Right cardiac atrium (tissue), 5 donors: Measurements from ENCODE around the gene KRT23. TPM values are rescaled to one million over a fixed set of nuclear protein-coding genes. Genes with fewer than 3 reads are reported as not detected.
A peak's percentile ranks its signal among the peaks of the same experiment; 100 is the strongest.

Source experiments
- ATAC-seq, 2 donors: fragments of 200-7000 bp; cut with Tn5 transposase; one replicate each; pipeline versions ENCODE4 v1.8.0 to v1.9.1; 2020; ENCODE audit warnings: moderate library complexity in 2 of 2, mild to moderate bottlenecking in 1 of 2
- DNase-seq, 3 donors: peaks; one replicate each; pipeline ENCODE4 v3.0.0-alpha.2; 2020
- H3K27ac ChIP-seq: one replicate; pipeline ENCODE4 v1.5.1; 2013; ENCODE audit warnings: mild to moderate bottlenecking, low read length, control low read depth, moderate library complexity
- H3K27me3 ChIP-seq: one replicate; pipeline ENCODE4 v1.6.1; 2013; ENCODE audit not compliant: control insufficient read depth, insufficient read depth
- H3K4me1 ChIP-seq: one replicate; pipeline ENCODE4 v1.6.1; 2013; ENCODE audit warnings: low read length; ENCODE audit not compliant: control insufficient read depth, insufficient read depth
- H3K4me3 ChIP-seq: one replicate; pipeline ENCODE4 v1.5.1; 2013; ENCODE audit warnings: low read length, control low read depth
- H3K9me3 ChIP-seq: one replicate; pipeline ENCODE4 v1.6.1; 2013; ENCODE audit warnings: low read length; ENCODE audit not compliant: control insufficient read depth
- WGBS: extraction: QIAGEN DNeasy Blood & Tissue Kit; methylation state at CpG from one replicate; pipeline ENCODE4 v1.1.7; 2013; 5-methylcytosine and 5-hydroxymethylcytosine counted together
- intact Hi-C, 4 donors: fragments of 100-400 bp; cut with DNase I; formaldehyde crosslinking; loops; one replicate each; pipeline versions ENCODE4 v1.11.0 to v1.14.0; 2022 to 2023
- polyA plus RNA-seq: library from polyadenylated mRNA; stranded (reverse); fragments of 200-250 nt; gene quantifications from one replicate; pipeline ENCODE4 v1.2.3, GENCODE V29; 2013
- total RNA-seq, 4 donors: library from RNA; stranded (reverse); fragmentation: NEBNext Ultra II Directional; extraction: Animal tissue kit (Norgen Biotek cat#: 25700); gene quantifications; one replicate each; pipeline ENCODE4 v1.2.1, GENCODE V29; 2021
- donor health status: healthy with polysubstance abuse.
- donor health status: DM: no; HTN: yes; CAD: no.
- donor health status: DM: no; HTN: no; CAD: no.
- donor health status: DM: no; HTN: yes; CAD: no; lungs with severe emphysema.
- donor health status: DM: yes; HTN: yes; CAD: no.

KRT23 gene
- total and polyA plus RNA-seq, 5 donors, result not detected

DNA sequence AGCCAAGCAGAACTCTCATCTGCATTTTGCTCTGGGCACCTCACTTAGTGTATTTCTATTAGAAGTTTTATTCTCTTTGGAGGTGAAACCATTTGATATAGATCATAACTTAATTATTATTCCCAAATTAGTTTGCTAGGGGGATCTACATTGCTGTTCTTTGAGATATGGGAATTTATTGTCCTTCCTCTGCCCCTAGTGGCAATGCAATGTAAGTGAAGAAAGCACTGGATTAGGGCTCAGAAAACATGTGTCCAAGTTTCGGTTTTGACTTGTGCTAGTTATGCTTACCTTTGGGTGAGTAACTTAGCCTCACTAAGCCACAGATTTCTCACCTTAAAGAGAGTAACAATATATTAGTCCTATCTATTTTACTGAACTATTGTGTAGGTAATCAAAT is 26.4 kb upstream of the KRT23 start:
- no peaks in the 10 kb centered on the region for H3K4me1 ChIP-seq
- intact Hi-C loops, result no loop called here
- no peak for DNase-seq
- no peak overlapping the region for H3K4me3 ChIP-seq
- no peak overlapping the region for H3K27ac ChIP-seq
- WGBS, result 60% methylated on average over 1 of the region's 1 CpG
- H3K27me3 ChIP-seq, result no peaks in the 10 kb centered on the region
- no peaks in the 10 kb centered on the region for H3K9me3 ChIP-seq
- no peak for ATAC-seq

DNA sequence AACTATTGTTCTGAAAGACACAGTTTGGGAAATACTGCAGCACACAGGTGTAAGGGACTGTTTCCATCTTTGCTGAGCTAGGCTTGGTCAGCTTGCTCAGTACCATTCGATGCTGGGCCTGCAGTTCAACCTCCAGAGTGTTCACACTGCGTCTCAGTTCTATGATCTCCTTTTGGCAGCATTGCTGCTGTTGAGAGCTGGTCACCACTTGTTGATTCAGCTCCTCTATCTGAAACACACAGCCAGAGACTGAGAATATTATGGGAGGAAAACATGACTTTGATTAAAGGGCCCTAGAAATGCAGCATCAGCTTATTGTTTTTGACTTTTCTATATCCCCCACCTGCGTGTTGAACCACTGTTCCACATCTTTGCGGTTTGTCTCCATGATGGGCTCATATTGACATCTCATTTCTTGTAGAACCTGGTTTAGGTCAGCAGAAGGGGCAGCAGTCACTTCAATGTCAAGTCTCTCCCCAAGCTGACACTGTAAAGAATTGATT is 24.7 kb upstream of the KRT23 start:
- Histone ChIP-seq H3K4me1 (no peaks in the 10 kb centered on the region), H3K4me3 (no peak overlapping the region), H3K27me3 (no peaks in the 10 kb centered on the region), H3K9me3 (no peaks in the 10 kb centered on the region), H3K27ac (no peak overlapping the region)
- WGBS, result 87% methylated on average over 4 of the region's 4 CpGs
- DNase-seq (no peak), ATAC-seq (no peak)
- intact Hi-C loops, result no loop called here

DNA sequence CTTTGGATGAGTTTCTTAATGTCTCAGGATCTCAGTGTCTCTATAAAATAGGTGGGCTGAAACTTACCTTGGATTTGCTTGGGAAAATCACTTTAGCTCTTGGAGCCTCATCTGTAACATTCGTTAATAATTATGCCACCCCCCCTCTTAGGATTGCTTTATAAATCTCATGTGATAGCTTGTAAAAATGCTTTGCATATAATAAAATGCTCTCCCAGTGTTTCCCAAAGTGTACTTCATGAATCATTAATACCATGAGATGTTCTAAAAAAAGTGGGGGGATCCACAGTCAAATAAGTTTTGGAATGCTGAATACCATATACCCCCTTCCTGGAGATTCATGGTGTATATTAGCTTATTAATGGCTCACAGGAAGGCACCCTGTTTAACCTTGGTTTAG is 24.1 kb upstream of the KRT23 start:
- Histone ChIP-seq H3K4me1 (no peaks in the 10 kb centered on the region), H3K4me3 (no peak overlapping the region), H3K9me3 (no peaks in the 10 kb centered on the region), H3K27me3 (no peaks in the 10 kb centered on the region), H3K27ac (no peak overlapping the region)
- 84% methylated on average over 1 of the region's 1 CpG for WGBS
- ATAC-seq, result no peak
- no peak for DNase-seq
- intact Hi-C loops, result no loop called here

DNA sequence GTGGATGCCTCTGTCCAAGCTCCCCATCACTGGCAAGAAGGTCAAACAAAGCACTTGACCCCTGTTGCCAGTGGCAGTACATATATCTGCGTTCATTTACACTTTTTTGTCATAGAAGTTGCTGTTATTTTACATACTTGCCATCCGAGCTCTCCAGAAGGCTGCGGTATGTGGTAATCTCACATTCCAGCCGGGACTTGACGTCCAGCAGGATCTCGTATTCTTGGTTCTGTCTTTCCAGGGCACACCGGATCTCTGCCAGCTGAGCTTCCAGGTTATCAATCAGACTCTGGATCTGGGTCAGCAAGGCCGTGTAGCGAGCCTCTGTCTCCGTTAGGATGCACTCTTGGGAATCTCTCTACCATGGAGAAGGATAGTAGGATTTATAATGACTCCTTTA is 22.7 kb upstream of the KRT23 start:
- intact Hi-C loops, result no loop called here
- DNase-seq, result peak in 1 of 3 donors; percentile 45
- Histone ChIP-seq H3K9me3 (no peaks in the 10 kb centered on the region), H3K4me3 (no peak overlapping the region), H3K27ac (no peak overlapping the region), H3K4me1 (no peaks in the 10 kb centered on the region), H3K27me3 (no peaks in the 10 kb centered on the region)
- ATAC-seq, result no peak
- 42% methylated on average over 10 of the region's 10 CpGs for WGBS

DNA sequence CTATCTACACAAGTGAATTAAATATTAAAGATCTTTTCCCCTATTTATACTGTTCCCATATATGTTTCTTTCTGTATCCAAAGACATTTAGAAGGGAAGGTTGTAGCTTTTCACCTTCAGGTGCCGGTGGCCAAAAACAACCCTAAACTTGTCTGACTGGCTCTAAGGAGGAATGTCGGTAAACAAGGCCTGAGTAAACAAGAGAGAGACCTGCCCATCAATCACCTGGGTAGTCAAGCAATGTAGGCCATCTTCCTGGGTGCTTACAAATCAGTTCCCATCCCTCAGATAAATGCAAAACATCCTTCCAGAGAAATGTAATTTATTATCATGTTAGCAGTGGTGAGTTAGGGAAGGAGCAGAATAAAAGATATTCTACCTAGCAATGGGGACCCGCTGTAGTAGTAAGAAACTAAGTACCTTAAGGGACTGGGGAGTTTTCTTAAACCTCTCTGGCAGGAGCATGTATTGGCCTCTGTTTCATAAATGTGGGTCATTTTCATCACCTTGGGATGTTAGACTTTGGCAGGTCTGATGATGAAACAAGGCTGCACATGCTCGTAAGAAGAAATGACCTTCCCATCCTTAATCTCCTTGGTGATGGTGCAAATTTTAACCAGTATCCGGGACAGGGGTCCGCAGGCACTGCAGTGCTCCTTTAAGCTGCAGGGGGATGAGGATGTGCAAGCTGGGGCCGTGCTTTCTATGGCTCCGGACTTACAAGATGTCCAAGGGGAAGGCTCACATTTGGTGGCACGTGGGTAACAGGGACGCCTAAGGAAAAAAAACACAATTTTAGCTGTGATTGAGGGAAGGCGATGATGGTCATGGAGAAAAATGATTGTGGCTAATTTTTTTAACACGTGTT is 20.9 kb upstream of the KRT23 start:
- ATAC-seq (no peak), DNase-seq (no peak)
- intact Hi-C loops, result no loop called here
- no peaks in the 10 kb centered on the region for H3K27me3 ChIP-seq
- no peaks in the 10 kb centered on the region for H3K4me1 ChIP-seq
- no peaks in the 10 kb centered on the region for H3K9me3 ChIP-seq
- 75% methylated on average over 12 of the region's 12 CpGs for WGBS
- H3K4me3 ChIP-seq, result no peak overlapping the region
- H3K27ac ChIP-seq, result no peak overlapping the region

DNA sequence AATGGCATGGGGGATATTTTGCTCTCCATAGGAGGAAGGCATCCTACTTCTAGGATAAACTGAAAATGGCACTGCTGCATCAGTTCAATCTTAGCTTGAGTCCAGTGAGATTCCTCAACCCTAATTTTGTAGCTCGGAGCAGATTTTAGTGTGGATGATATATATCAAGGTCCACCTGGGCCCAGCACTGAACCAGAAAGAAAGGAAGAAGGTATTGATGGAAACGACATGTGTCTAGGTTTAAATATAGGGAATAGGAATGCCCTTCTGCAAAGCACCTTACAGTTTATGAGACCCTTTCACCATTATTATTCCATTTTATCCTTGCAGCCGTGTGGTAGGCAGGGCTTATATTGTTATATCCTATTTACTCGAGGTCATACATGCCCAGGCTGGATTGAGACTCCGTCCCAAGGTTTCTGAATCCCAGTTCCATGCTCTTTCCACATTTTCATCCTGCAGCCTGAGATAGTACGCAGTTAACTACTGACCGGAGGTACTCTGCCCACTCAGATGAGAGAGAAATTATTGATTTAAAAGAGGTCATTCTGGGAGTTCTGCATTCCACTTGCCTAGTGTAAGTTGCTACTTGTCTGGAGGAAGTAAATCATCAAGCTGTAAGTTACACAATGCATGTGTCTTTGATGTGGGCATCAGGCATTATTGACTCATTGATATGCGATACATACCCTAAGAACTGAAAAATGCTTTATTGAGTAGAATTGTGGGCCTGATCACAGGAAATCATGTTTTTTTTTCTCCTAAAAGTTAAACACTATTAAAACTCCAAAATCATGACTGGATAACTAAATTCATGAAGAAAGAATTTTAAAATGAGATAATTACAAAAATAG is 19.2 kb upstream of the KRT23 start:
- Histone ChIP-seq H3K9me3 (no peaks in the 10 kb centered on the region), H3K27ac (no peak overlapping the region), H3K4me3 (no peak overlapping the region), H3K27me3 (no peaks in the 10 kb centered on the region), H3K4me1 (no peaks in the 10 kb centered on the region)
- WGBS, result 75% methylated on average over 8 of the region's 8 CpGs
- DNase-seq (no peak), ATAC-seq (no peak)
- intact Hi-C loops, result no loop called here

DNA sequence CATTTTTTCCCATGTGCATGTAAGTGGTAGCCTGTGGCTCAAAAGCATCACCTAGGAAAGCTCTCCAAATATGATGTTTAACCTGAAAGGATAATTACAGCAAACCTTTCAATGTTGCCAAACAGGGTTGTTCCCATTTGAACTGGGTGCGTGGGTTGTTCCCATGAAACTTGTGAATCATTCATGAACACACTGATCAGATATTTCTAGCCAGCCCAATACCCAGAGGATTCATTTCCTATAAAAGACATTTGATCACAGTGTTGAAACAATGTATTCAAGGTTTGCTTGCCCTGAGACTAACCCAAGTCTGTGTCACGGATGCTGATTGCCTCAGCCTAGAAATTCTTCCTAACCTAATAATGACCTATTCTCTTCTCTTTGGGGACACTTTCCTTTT is 16.4 kb upstream of the KRT23 start:
- DNase-seq, result no peak
- Histone ChIP-seq H3K27ac (no peak overlapping the region), H3K4me1 (no peaks in the 10 kb centered on the region), H3K27me3 (no peaks in the 10 kb centered on the region), H3K4me3 (no peak overlapping the region), H3K9me3 (no peaks in the 10 kb centered on the region)
- no peak for ATAC-seq
- 80% methylated on average over 2 of the region's 2 CpGs for WGBS
- intact Hi-C loops, result no loop called here

DNA sequence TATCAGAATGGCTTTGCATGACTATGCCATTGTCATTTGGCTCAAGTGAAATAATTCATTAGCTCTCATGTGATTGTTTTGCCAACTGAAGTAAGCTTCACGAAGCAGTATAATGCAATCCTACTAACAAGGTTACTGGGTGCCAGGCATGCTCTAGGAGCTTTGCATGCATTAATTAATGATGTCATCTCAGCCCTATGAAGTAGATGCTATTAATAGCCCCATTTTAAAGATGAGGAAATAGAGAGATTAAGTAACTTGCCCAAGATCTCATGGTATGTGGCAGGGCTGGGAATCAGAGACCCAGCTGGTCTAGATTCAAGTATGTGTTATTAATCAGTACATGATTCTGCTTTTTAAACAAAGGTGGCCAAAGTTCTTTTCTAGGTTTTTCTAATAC is 15.2 kb upstream of the KRT23 start:
- no peak for ATAC-seq
- no peak overlapping the region for H3K27ac ChIP-seq

DNA sequence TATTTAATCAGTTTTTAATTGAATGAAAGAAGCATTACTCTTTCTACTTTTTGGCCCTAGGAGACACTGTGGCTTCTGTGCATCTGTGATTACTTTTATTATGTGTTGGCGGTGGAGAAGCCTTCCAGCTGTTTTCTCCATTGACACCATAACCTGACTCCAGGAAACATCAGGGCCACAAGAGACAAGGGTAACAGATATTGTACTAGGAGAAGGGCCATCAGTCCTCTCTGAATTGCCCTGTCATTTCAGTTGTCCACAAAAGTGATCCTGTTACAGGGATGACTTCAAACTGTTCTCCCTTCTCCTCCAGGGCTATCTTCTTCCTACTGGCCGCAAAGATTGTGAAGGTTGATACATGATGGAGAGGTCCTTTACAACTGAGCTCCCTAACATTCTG is 14.7 kb upstream of the KRT23 start:
- H3K4me3 ChIP-seq, result no peak overlapping the region
- no peak for ATAC-seq
- DNase-seq, result no peak
- 80% methylated on average over 2 of the region's 2 CpGs for WGBS
- no peaks in the 10 kb centered on the region for H3K9me3 ChIP-seq
- H3K27ac ChIP-seq, result no peak overlapping the region
- no peaks in the 10 kb centered on the region for H3K27me3 ChIP-seq
- intact Hi-C loops, result no loop called here
- no peaks in the 10 kb centered on the region for H3K4me1 ChIP-seq

More for the DNA sequence above, 15.2 kb upstream of the KRT23 start:
- DNase-seq, result no peak
- H3K4me1 ChIP-seq, result no peaks in the 10 kb centered on the region
- H3K27me3 ChIP-seq, result no peaks in the 10 kb centered on the region
- no peak overlapping the region for H3K4me3 ChIP-seq
- intact Hi-C loops, result no loop called here
- no peaks in the 10 kb centered on the region for H3K9me3 ChIP-seq
- 61% methylated on average over 1 of the region's 1 CpG for WGBS

DNA sequence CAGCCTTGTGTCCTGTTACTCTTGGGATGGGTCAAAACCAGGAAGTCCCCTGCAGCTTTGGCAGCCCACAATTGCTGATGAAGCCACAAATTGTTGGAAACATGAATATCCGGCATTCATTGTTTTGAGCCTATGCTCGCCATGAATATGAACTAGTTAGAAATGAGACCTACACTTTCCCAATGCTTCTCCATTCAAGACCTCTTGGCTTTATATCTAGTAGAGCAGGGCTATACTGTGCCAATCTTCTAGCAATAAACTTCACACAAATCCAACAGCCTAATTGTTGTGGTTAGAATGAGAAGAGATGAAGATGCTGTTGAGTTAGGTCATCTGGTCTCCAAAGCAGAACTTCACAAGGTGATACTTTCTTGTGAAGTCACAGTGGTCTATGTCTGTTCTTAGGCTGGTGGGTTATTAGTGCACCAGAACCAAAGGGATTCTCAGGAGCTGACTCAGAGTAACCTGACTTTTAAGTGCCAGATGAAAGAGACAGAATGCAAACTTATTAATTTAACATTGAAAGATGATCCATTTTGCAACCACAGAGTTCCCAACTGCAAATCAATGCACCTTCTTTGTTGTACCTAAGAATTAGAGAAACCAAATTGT is 13.7 kb upstream of the KRT23 start:
- no peaks in the 10 kb centered on the region for H3K9me3 ChIP-seq
- ATAC-seq (no peak), DNase-seq (no peak)
- no peaks in the 10 kb centered on the region for H3K27me3 ChIP-seq
- WGBS, result 95% methylated on average over 2 of the region's 2 CpGs
- no peak overlapping the region for H3K4me3 ChIP-seq
- H3K27ac ChIP-seq, result no peak overlapping the region
- intact Hi-C loops, result no loop called here
- H3K4me1 ChIP-seq, result no peaks in the 10 kb centered on the region

DNA sequence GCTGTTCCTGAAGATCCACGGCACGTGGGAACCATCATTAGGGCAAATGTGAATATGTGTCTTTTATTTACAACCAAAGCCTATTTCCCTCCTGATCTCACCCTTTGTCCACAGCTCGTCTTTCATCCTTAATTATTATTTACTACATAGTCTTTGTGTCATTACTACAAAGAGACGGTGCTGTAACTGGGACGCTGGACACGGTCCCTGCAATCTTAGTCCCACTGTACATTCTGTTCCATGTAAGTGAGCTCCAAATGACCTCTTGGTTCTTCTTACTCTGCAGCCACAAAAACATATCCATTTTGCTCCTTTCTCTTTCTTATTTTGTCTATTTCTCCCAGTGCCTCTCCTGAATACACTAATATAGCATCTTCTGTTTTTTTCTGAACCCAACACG is 12.7 kb upstream of the KRT23 start:
- Histone ChIP-seq H3K4me1 (no peaks in the 10 kb centered on the region), H3K27ac (no peak overlapping the region), H3K27me3 (no peaks in the 10 kb centered on the region), H3K4me3 (no peak overlapping the region), H3K9me3 (no peaks in the 10 kb centered on the region)
- DNase-seq (no peak), ATAC-seq (no peak)
- intact Hi-C loops, result no loop called here
- WGBS, result 80% methylated on average over 7 of the region's 7 CpGs
